Fibroblast of mammary gland (primary cell): ENCODE data around the gene DES.
A peak's percentile ranks its signal among the peaks of the same experiment; 100 is the strongest.

Experiments
- DNase-seq: peaks from one replicate; pipeline ENCODE4 v3.0.0-alpha.2; 2010; ENCODE audit warnings: low read depth
- H3K4me3 ChIP-seq: 2 replicates; pipeline ENCODE4 v1.5.1; 2011; ENCODE audit warnings: low read depth, mild to moderate bottlenecking, low read length, moderate library complexity; ENCODE audit not compliant: control insufficient read depth
- CTCF ChIP-seq: conservative IDR thresholded peaks from 2 replicates; pipeline ENCODE4 v1.5.1; 2011; ENCODE audit warnings: low read depth, low read length, inconsistent platforms; ENCODE audit not compliant: control insufficient read depth, insufficient read depth

Gene DES

GRCh38 chr2:219418155-219419011, at the start of gene DES:
Gene DES, plus strand, starts transcription at chr2:219418377. Its CDS starts 86 bp downstream, at chr2:219418463.
- DNase-seq, result no peak
- no peak within 1 kb of the TSS for H3K4me3 ChIP-seq
- TF ChIP-seq CTCF, result no peak

- no peak overlapping the region for H3K4me3 ChIP-seq
- peak; percentile 30 for DNase-seq
- TF ChIP-seq CTCF, result no peak
Measured at GRCh38 chr2:219368690-219369191, 49.4 kb upstream of the DES start.

GRCh38 chr2:219369447-219369861, 48.7 kb upstream of the DES start:
- DNase-seq, result peak; percentile 75
- H3K4me3 ChIP-seq, result no peak overlapping the region
- no peak for TF ChIP-seq CTCF

- no peak for TF ChIP-seq CTCF
Measured at GRCh38 chr2:219378163-219378851, 39.9 kb upstream of the DES start.

GRCh38 chr2:219380926-219381325, 37.3 kb upstream of the DES start:
- TF ChIP-seq CTCF, result no peak
- no peak for DNase-seq
- no peak overlapping the region for H3K4me3 ChIP-seq

More at GRCh38 chr2:219378163-219378851, 39.9 kb upstream of the DES start:
- no peak for DNase-seq
- no peak overlapping the region for H3K4me3 ChIP-seq

- no peak for DNase-seq
- no peak overlapping the region for H3K4me3 ChIP-seq
- TF ChIP-seq CTCF, result no peak
Measured at GRCh38 chr2:219381448-219381847, 36.7 kb upstream of the DES start.
